GM21381 (cell line): ENCODE results near the gene GRAMD4.
"Not testable (repeated sequence)": the region's sequence is repeated elsewhere in the genome, so short reads cannot be mapped to it uniquely, and the experiment has no call there.

Source experiments
- ATAC-seq: cut with Tn5 transposase; IDR thresholded peaks from one replicate; pipeline ENCODE4 v1.9.1; 2021; ENCODE audit warnings: mild to moderate bottlenecking, moderate library complexity; ENCODE audit not compliant: unreplicated experiment

GRAMD4 gene

DNA sequence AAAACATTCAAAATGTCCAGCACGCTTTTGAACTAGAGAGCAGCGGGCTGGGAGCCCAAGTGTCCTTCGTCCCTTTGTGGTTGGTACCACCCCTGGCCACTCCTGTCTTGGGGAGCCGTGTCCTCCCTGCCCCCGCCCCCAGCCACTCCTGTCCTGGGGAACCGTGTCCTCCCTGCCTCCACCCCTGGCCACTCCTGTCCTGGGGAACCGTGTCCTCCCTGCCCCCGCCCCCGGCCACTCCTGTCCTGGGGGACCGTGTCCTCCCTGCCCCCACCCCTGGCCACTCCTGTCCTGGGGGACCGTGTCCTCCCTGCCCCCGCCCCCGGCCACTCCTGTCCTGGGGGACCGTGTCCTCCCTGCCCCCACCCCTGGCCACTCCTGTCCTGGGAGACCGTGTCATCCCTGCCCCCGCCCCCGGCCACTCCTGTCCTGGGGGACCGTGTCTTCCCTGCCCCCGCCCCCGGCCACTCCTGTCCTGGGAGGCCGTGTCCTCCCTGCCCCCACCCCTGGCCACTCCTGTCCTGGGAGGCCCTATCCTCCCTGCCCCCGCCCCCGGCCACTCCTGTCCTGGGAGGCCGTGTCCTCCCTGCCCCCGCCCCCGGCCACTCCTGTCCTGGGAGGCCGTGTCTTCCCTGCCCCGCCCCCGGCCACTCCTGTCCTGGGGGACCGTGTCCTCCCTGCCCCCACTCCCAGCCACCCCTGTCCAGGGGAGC lies 14.9 kb downstream of the GRAMD4 start:
- ATAC-seq = not testable (repeated sequence)

GRCh38 chr22:46635756-46636155 lies 15.6 kb downstream of the GRAMD4 start:
- ATAC-seq = no peak

GRCh38 chr22:46636221-46637002 lies 16.2 kb downstream of the GRAMD4 start:
- ATAC-seq = no peak

DNA sequence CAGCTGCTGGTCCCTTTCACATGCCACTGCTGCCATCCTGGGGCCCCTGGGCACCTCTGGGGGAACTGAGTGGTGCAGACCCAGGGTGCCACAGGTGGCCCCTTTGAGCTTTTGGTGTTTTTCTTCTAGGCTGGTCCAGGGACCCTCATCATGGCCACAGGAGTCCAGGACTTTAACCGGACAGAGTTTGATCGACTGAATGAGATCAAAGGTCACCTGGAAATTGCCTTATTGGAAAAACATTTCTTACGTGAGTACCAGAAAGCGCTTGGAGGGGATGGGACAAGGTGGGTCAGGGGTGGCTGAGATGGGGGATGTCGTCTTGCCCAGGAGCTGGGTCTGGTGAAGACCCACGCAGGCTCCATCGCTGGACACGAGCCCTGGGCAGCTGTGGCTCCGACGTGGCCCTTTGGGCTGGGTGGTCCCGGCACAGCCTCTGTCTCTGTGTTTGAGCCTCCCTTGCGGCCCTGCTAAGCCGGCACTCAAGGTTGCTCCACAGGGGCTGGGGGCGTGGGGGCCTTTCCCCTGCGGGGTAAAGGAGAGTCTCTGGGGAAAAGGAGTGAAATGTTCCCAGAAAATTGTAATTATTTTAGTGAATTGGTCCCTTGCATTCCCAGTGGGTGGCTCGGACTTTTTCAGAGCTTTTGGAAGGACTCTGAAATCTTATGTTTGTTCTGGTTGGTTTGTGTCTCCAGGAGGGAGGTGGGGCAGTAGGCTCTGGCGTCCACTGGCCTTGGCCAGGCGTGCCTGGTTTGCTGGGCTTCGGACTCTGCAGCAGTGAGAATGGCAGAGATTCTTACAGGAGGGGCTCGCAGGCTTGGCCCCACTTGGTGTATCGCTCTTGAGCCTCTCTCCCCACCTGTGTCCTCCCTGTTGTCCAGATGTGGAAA lies 17.8 kb downstream of the GRAMD4 start:
- no peak for ATAC-seq

DNA sequence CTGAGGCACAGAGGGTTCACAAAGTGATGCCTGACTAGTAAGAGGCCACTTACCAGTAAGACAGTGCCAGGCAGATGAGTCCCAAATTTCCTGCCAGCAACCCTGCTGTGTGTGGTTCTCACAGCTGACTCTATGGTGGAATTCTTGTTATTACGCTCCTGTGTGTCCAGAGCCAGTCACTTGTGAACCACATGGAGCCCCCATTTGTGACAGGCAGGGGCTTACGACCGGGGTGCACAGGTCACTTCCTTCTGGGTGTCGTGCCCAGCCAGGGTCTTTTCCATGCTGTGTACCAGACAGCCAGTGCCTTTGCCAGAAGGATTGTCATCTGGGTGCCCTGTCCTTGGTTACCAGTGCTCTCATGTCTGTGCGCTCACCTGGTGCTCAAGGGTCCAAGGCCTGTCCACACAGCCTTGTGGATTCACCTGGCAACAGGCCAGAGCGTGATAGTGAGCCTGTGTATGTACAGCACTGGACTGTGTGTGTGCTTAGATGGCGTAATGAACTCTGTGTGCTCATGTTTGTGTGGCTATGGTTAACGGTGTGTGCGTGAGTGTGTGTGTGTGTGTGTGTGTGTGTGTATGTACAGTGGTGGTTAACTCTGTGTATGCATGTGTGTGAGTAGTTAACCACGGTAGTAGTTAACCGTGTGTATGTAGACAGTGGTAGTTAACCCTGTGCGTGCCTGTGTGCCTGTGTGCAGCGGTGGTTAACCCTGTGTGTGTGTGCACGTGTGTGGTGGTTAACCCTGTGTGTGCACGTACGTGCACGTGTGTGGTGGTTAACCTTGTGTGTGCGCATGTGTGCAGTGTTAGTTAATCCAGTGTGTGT lies 18.6 kb downstream of the GRAMD4 start:
- ATAC-seq = no peak

GRCh38 chr22:46639843-46640242 lies 19.7 kb downstream of the GRAMD4 start:
- ATAC-seq = no peak

DNA sequence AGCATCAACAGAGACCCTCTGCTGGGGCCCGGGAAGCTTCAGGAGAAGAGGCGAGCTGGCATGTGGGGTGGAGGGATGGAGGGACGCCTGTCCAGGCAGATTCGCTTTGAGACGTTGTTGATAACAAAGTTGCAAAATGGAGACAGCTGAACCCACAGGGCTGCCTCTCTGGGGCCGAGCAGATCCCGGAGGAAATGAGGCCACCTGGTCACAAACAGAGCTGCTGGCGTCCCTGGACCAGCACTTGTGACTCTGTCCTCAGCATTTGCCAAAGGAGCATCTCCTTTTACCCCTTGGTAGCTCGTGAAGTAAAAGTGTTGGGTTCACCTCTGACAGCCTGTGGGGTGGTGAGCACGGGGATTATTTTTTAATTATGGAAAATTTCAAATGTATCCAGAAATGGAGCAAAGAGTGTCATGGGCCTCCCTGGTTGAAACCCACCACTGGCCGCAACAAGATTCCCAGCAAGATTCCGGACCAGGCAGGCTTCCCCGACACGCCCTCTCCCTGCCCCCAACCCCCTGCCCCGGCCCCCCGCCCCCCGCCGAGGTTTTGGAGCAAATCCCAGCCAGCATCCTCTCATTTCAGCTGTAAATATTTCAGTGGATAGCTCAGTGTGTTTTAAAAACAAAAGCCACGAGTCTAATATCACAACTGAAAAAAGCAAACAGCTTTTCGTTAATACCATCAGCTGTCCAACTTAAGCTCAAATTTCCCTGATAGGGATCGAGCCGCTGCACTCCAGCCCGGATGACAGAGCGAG lies 20.3 kb downstream of the GRAMD4 start:
- no peak for ATAC-seq

DNA sequence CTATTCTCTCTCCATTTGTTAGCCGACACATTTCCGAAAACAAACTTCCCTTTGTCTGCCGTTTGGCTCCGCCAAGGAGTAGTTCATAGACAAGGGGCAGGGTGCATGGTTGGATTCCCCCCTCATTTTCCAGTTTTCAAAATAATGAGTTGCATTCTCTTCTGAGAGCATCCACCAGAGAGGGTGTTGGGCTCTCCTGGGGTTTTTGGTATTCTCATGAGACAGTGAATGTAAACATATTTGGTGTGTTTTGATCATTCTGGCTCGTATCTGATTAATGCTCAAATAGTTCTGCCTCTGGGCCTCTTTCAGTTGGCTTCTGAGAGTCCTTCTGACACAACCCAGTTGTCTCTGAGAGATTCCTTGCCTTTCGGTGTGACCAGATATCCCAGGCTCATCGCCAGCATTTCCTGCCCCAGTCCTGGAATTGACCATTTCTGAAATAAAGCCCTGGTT lies 21.7 kb downstream of the GRAMD4 start:
- ATAC-seq = no peak

DNA sequence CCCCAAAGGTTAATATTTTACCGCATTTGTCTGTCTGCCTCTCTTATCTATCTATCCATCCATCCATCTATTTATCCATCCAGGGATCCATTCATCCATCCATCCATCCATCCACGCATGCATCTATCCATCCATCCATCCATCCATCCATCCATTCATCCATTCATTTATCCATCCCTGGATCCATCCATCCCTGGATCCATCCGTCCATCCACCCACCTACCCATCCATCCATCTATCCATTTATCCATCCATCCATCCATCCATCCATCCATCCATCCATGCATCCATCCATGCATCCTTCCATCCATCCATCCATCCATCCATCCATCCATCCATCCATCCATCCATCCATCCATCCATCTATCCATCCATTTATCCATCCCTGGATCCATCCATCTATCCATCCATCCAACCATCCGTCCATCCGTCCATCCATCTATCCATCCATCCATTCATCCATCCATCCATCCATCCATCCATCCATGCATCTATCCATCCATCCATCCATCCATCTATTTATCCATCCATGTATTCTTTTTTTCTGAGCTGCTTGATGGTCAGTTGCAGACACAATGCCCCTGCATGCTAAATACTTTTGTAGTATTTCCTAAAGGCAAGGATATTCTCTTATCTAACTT lies 22.8 kb downstream of the GRAMD4 start:
- ATAC-seq = not testable (repeated sequence)

DNA sequence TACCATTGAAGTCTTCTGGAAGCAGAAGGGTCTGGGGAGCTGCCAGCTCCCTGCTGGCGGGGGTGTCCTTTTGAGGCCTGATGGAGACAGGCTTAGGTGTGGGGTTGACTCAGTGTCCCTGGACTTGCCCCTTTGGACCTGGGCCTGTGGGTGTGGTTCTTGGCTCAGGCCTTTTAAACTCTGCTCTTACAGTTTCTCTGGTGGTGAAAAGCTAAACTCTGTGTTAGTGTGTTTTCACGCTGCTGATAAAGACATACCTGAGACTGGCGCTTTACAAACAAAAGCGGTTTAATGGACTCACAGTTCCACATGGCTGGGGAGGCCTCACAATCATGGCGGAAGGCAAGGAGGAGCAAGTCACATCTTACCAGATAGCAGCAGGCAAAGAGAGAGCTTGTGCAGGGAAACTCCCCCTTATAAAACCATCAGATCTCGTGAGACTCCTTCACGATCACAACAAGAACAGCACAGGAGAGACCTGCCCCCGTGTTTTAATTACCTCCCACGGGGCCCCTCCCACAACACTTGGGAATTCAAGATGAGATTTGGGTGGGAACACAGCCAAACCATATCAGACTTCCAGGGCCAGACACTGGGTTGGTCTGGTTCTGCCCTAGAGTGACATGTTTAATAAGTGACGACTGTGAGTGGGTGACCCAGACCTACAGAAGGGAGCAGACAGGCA lies 26.5 kb downstream of the GRAMD4 start:
- no peak for ATAC-seq

GRCh38 chr22:46648225-46648820 lies 28.1 kb downstream of the GRAMD4 start:
- ATAC-seq = not testable (repeated sequence)

GRCh38 chr22:46649141-46650077 lies 29.2 kb downstream of the GRAMD4 start:
- no peak for ATAC-seq

GRCh38 chr22:46650078-46650810 lies 30.1 kb downstream of the GRAMD4 start:
- no peak for ATAC-seq

DNA sequence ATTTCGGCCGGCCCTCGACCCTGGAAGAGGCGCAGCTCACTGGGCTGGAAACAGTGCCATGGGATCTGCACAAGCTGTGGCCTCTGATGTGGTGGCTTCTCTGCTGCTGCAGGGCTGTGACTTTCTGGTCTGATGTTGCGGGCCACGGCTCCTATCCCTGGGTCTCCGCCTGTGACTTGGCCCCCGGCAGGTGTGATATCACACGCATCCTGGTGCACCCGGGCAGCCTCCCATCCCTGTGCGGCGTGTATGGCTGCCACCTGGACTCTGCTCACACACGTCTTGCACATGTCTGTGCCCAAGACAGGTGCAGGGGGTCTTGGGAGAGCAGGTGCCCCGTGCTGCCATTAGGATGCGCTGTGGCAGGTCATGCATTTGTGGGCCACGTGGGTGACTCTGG lies 31.1 kb downstream of the GRAMD4 start:
- no peak for ATAC-seq

- no peak for ATAC-seq
Observed at GRCh38 chr22:46652081-46652846, 32.1 kb downstream of the GRAMD4 start.
